Esophagus (tissue), 2 donors: ENCODE measurements around the gene IL17RE. TPM values are rescaled to one million over a fixed set of nuclear protein-coding genes. Genes with fewer than 3 reads are reported as not detected.
"Not testable (repeated sequence)": the region's sequence is repeated elsewhere in the genome, so short reads cannot be mapped to it uniquely, and the experiment has no call there.

ENCODE experiments used
- H3K27ac ChIP-seq, 2 donors: one replicate each; pipeline ENCODE4 v1.5.1; 2013; ENCODE audit warnings: low read depth in 2 of 2, mild to moderate bottlenecking in 2 of 2, inconsistent platforms in 1 of 2, low read length in 1 of 2, moderate library complexity in 1 of 2
- H3K27me3 ChIP-seq, 2 donors: one replicate each; pipeline ENCODE4 v1.6.1; 2013; ENCODE audit warnings: low read length in 2 of 2, control low read depth in 1 of 2, mild to moderate bottlenecking in 1 of 2; ENCODE audit not compliant: insufficient read depth in 2 of 2, control insufficient read depth in 1 of 2
- H3K36me3 ChIP-seq, 2 donors: one replicate each; pipeline ENCODE4 v1.6.1; 2013; ENCODE audit warnings: low read length in 1 of 2; ENCODE audit not compliant: control insufficient read depth in 2 of 2, insufficient read depth in 2 of 2
- H3K4me1 ChIP-seq, 2 donors: one replicate each; pipeline ENCODE4 v1.6.1; 2013; ENCODE audit warnings: low read length in 1 of 2; ENCODE audit not compliant: control insufficient read depth in 2 of 2, insufficient read depth in 2 of 2
- H3K4me3 ChIP-seq, 2 donors: one replicate each; pipeline ENCODE4 v1.5.1; 2013; ENCODE audit warnings: low read length in 2 of 2, mild to moderate bottlenecking in 2 of 2, low read depth in 1 of 2, moderate library complexity in 1 of 2
- H3K9me3 ChIP-seq, 2 donors: one replicate each; pipeline ENCODE4 v1.6.1; 2013; ENCODE audit warnings: mild to moderate bottlenecking in 2 of 2, low read depth in 1 of 2, low read length in 1 of 2, moderate library complexity in 1 of 2; ENCODE audit not compliant: control insufficient read depth in 2 of 2, insufficient read depth in 1 of 2
- WGBS, 2 donors: extraction: QIAGEN DNeasy Blood & Tissue Kit; methylation state at CpG; one replicate each; pipeline ENCODE4 v1.1.7; 2013; 5-methylcytosine and 5-hydroxymethylcytosine counted together
- polyA plus RNA-seq, 2 donors: library from polyadenylated mRNA; stranded (reverse); fragments of 200-250 nt; gene quantifications; one replicate each; pipeline ENCODE4 v1.2.3, GENCODE V29; 2013
- donor health status: healthy with polysubstance abuse.
- donor health status: Bipolar disorder and iron deficiency.

IL17RE gene
- polyA plus RNA-seq, 2 donors: 9.2 to 24.9 TPM

DNA sequence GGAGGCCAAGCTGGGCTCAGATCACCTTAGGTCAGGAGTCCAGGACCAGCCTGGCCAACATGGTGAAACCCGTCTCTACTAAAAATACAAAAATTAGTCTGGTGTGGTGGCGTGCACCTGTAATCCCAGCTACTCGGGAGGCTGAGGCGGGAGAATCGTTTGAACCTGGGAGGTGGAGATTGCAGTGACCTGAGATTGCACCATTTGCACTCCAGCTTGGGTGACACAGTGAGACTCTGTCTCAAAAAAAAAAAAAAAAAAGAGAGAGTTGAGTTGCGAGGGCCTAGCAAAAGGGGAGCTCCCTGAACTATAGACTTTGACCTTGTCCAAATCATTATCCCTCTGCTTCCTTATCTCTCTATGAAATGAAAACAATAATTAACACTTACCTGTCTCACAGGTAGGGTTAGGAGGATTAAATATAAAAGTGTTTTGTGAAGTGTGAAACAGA, 1.7 kb upstream of the IL17RE start:
- H3K27ac ChIP-seq: not testable (repeated sequence)
- H3K4me1 ChIP-seq: peaks cover 0 to 14% of the 10 kb centered on the region in 2 donors
- 73 to 95% methylated on average over 6 of the region's 6 CpGs for WGBS, 2 donors

DNA sequence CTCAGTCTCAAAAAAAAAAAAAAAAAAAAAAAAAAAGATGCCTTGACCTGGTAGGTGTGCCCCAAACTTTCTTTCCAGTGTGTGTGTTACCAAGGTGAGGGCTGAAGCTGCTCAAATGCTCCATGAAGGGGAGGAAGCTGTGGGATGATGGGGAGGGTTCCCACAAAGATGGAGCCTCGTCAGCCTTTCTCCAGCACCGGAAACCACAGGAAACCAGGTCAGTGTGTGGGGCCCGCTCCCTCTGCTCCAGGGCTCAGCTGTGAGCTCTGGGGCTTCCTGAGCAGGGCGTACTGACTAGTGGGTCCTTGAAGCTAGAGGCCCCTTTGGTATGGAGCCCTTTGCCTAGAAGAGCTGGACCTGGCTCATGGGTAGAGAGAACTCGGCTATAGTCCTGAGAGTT, 681 bp upstream of the IL17RE start:
- H3K27me3 ChIP-seq: no peaks in the 10 kb centered on the region
- H3K4me3 ChIP-seq: no peak overlapping the region
- peak overlapping the region in 1 of 2 donors; percentile 61 for H3K27ac ChIP-seq
- WGBS, 2 donors: 68 to 72% methylated on average over 5 of the region's 5 CpGs
- peaks cover 0 to 4% of the 10 kb centered on the region in 2 donors for H3K36me3 ChIP-seq
- H3K4me1 ChIP-seq: peaks cover 0 to 14% of the 10 kb centered on the region in 2 donors
- no peaks in the 10 kb centered on the region for H3K9me3 ChIP-seq

More for the DNA sequence above, 1.7 kb upstream of the IL17RE start:
- not testable (repeated sequence) for H3K36me3 ChIP-seq, H3K9me3 ChIP-seq, H3K4me3 ChIP-seq, H3K27me3 ChIP-seq

DNA sequence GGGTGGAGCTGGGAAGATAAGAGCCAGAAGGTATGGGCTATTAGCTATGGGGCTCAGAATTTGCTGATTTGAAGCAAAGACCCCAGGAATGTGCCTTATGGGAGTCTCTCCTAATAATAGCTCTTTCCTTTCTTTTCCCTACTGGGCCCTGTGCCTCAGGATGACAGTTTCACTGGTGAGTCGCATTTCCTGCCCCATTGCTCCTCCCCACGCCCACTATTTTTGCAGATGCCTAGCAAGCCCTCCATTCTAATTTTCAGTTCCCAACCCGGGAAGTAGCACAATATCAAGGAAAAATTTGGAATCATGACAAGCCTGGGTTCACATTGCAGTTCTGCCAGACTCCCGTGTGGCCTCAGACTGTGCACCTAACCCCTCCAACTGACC, 583 bp downstream of the IL17RE start:
- Histone ChIP-seq H3K27ac (peak overlapping the region; percentile 43 to 60), H3K36me3 (peaks cover 0 to 9% of the 10 kb centered on the region in 2 donors)

DNA sequence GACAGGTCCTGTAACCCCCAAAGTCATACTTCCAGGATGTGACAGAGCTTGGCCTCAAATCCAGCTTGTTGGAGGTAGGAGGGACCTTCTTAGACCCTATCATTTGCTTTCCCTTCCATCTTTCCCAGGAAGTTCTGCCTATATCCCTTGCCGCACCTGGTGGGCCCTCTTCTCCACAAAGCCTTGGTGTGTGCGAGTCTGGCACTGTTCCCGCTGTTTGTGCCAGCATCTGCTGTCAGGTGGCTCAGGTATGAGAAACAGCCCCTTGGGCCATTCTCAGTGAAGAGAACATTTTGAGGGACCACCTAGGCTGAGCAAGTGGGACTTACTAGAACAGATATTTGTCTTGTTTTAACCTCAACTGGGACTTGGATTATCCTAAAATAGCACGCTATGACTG, 1.3 kb downstream of the IL17RE start:
- Histone ChIP-seq H3K4me1 (peaks cover 0 to 5% of the 10 kb centered on the region in 2 donors), H3K27ac (no peak overlapping the region), H3K9me3 (no peaks in the 10 kb centered on the region), H3K36me3 (peaks cover 0 to 10% of the 10 kb centered on the region in 2 donors), H3K27me3 (no peaks in the 10 kb centered on the region), H3K4me3 (peak overlapping the region in 1 of 2 donors; percentile 34)
- WGBS, 2 donors: 64 to 69% methylated on average over 4 of the region's 4 CpGs

More for the DNA sequence above, 583 bp downstream of the IL17RE start:
- H3K9me3 ChIP-seq: no peaks in the 10 kb centered on the region
- peaks cover 0 to 11% of the 10 kb centered on the region in 2 donors for H3K4me1 ChIP-seq
- WGBS, 2 donors: 21 to 22% methylated on average over 4 of the region's 4 CpGs
- peak overlapping the region; percentile 51 to 67 for H3K4me3 ChIP-seq
- no peaks in the 10 kb centered on the region for H3K27me3 ChIP-seq

DNA sequence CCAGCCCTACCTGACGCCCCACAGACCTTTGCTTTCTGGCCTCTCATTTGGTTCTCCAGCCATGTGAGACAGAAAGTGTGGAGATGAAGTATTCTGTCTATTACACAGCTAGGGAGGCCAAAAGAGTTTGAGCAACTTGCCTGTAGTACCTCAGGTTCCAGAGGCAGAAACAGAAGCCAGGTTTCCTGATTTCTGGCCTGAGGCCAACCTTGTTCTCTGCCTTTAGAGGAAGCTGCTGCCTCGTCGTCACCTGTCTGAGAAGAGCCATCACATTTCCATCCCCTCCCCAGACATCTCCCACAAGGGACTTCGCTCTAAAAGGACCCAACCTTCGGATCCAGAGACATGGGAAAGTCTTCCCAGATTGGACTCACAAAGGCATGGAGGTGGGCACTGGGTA, 3.8 kb downstream of the IL17RE start:
- Histone ChIP-seq H3K27me3 (no peaks in the 10 kb centered on the region), H3K9me3 (no peaks in the 10 kb centered on the region), H3K27ac (no peak overlapping the region), H3K36me3 (peaks cover 0 to 22% of the 10 kb centered on the region in 2 donors), H3K4me1 (peaks cover 0 to 5% of the 10 kb centered on the region in 2 donors), H3K4me3 (no peak overlapping the region)
- WGBS, 2 donors: 92 to 95% methylated on average over 5 of the region's 5 CpGs

DNA sequence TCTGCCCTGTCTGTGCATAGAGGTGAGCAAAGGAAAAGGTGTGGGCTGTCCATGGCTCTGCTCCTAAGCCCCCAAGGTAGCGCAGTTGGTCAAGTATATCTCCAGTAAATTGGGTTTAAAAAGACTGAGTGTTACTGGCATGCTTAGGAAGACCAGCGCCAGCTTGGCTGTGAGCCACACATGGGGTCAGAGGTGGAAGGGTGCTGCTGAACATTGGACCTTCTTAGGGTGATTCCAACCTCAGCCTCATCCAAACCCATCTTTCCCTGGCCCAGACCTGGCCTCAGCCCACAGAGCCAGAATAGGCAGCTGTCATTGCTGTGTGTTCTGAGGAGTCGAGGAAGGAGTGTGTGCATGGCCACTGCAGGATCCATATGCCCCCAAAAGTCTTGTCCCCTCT, 5.6 kb downstream of the IL17RE start:
- WGBS, 2 donors: 85 to 93% methylated on average over 3 of the region's 3 CpGs
- Histone ChIP-seq H3K4me1 (no peaks in the 10 kb centered on the region), H3K4me3 (no peak overlapping the region), H3K36me3 (peaks cover 0 to 22% of the 10 kb centered on the region in 2 donors), H3K27me3 (no peaks in the 10 kb centered on the region), H3K27ac (no peak overlapping the region), H3K9me3 (no peaks in the 10 kb centered on the region)

DNA sequence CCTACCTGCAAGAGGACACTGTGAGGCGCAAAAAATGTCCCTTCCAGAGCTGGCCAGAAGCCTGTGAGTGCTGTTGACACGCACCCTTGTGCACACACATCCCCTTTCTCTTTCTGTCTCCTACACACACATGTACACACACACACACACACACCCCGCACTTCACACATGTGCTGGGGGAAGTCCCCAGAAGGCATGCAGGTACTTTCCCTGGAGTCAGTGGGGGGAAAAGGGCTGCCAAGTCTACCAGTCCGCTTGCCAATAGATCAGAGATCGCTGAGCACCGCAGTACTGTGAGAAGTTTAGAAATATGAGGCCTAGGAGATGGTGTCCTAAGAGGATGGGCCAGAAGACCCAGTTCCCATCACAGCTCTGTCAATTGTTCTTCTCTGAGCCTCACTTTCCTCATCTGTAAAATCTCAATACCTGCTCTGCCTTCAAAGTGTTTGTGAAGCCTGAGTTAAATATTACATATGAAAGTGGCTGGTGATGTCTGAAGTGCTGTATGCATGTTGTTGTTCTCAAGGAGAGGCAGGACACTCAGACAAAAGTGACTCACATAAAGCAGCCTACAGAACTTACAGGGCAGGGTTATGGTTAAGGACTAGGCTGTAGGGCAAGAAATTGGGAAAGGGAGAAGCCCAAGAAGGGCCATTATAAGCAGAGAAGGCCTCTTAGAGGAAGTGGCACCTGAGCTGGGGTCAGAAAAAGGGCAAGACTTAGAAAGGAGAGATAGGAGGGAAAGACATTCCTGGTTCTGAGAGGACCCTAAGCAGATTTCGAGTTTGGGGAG, 6.8 kb downstream of the IL17RE start:
- H3K4me1 ChIP-seq: peaks cover 0 to 3% of the 10 kb centered on the region in 2 donors
- peaks cover 0 to 22% of the 10 kb centered on the region in 2 donors for H3K36me3 ChIP-seq
- no peak overlapping the region for H3K27ac ChIP-seq
- no peak overlapping the region for H3K4me3 ChIP-seq
- H3K27me3 ChIP-seq: no peaks in the 10 kb centered on the region
- WGBS, 2 donors: 70 to 72% methylated on average over 7 of the region's 7 CpGs
- H3K9me3 ChIP-seq: no peaks in the 10 kb centered on the region

DNA sequence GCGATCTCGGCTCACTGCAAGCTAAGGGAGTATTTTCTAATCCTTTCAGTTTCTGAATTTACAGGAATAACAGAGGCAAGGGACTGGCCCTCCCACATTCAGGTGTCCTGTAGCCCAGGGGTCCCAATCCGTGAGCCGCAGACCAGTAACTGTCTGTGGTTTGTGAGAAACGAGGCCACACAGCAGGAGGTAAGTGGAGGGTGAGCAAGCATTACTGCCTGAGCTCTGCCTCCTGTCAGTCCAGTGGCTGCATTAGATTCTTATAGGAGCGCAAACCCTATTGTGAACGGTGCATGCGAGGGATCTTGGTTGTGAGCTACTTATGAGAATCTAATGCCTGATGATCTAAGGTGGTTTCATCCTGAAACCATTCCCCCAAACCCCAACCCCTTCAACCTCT, 9.2 kb downstream of the IL17RE start:
- 81 to 85% methylated on average over 8 of the region's 8 CpGs for WGBS, 2 donors
- Histone ChIP-seq H3K36me3 (peaks cover 0 to 18% of the 10 kb centered on the region in 2 donors), H3K9me3 (no peaks in the 10 kb centered on the region)

DNA sequence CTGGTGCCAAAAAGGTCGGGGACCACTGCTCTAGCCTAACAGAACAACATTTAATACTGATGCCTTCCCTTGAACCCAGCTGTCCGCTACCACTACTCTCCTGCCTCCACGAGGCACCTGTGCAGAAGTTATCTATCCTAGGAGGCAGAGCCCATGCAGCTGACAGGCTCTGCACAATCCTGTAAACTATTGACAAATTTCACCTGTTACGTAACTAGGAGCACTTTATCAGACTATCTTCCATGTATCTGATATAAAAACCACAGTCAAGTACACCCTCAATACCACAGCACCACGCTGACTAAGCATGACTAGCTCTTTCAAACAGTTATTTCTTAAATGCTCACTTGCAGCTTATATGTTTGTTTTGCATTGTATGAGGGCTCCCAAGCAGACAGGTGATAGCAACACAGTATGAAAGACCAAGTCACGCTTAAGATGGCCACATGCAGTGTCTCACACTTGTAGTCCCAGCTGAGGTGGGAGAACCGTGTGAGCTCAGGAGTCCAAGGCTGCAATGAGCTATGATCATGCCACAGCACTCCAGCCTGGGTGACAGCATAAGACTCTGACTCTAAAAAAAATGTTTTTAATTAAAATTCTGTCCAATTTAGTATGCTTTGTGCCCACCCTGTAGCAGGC, 9.8 kb downstream of the IL17RE start:
- H3K36me3 ChIP-seq: peaks cover 0 to 16% of the 10 kb centered on the region in 2 donors
- H3K27ac ChIP-seq: no peak overlapping the region
- H3K4me3 ChIP-seq: no peak overlapping the region
- H3K27me3 ChIP-seq: no peaks in the 10 kb centered on the region
- H3K4me1 ChIP-seq: peaks cover 0 to 18% of the 10 kb centered on the region in 2 donors
- no peaks in the 10 kb centered on the region for H3K9me3 ChIP-seq
- 72 to 75% methylated on average over 7 of the region's 7 CpGs for WGBS, 2 donors

More for the DNA sequence above, 9.2 kb downstream of the IL17RE start:
- H3K4me1 ChIP-seq: peaks cover 0 to 18% of the 10 kb centered on the region in 2 donors
- no peak overlapping the region for H3K4me3 ChIP-seq
- H3K27ac ChIP-seq: no peak overlapping the region
- H3K27me3 ChIP-seq: no peaks in the 10 kb centered on the region
